HepG2 (cell line): ENCODE data around the gene POU3F1. TPM values are rescaled to one million over a fixed set of nuclear protein-coding genes. Genes with fewer than 3 reads are reported as not detected.

ENCODE experiments used
- ATAC-seq: fragments of 200-7000 bp; cut with Tn5 transposase; 3 replicates; pipeline ENCODE4 v1.9.1; 2020; ENCODE audit warnings: mild to moderate bottlenecking, moderate library complexity
- BruUV-seq: library from RNA; stranded (reverse); fragments of 400-500 nt; replicated peaks from 2 replicates; lab custom pipeline; 2021; lab: Mats Ljungman, UMichigan
- CTCF ChIA-PET: fragments of 300-600 bp; formaldehyde crosslinking; extraction: SDS; loops from one replicate; lab custom pipeline; 2021; ENCODE audit warnings: low total read pairs, inconsistent platforms, low intra/inter-chr PET ratio; lab: Yijun Ruan, JAX
- POLR2A ChIA-PET: fragments of 350-600 bp; sonication (Branson Sonifier 250); formaldehyde crosslinking; loops from one replicate; lab custom pipeline; 2020; ENCODE audit warnings: antibody characterized with exemption, inconsistent platforms; lab: Yijun Ruan, JAX
- DNase-seq: peaks from one replicate; pipeline ENCODE4 v3.0.0-alpha.2; 2015; ENCODE audit warnings: low spot score
- FAIRE-seq: peaks from 3 replicates; lab custom pipeline; 2011; peaks lifted over from hg19 to GRCh38; lab: Jason Lieb, UNC
- H2AFZ ChIP-seq: one replicate; pipeline ENCODE4 v1.6.1; 2011; ENCODE audit warnings: low read length, inconsistent platforms
- H3K27ac ChIP-seq: fragments of 300-600 bp; 3 replicates; pipeline ENCODE4 v1.8.0; 2011; ENCODE audit warnings: mixed run types, mild to moderate bottlenecking, mixed read lengths, low read length, inconsistent platforms; ENCODE audit not compliant: insufficient read depth; ENCODE audit errors: extremely low read length
- H3K27me3 ChIP-seq, 2 experiments: fragments of 200-600 bp in 1 of 2; 2 replicates in 1 of 2; 3 replicates in 1 of 2; pipeline versions ENCODE4 v1.6.0 to v1.8.0; 2011; ENCODE audit warnings: low read length in 2 of 2, mild to moderate bottlenecking in 2 of 2, moderate library complexity in 2 of 2, inconsistent platforms in 1 of 2; ENCODE audit not compliant: insufficient read depth in 2 of 2, control insufficient read depth in 1 of 2
- H3K36me3 ChIP-seq, 2 experiments: fragments of 200-600 bp in 1 of 2; replicated peaks in 1 of 2; 2 replicates in 1 of 2; 3 replicates in 1 of 2; pipeline versions ENCODE4 v1.5.1 to v1.8.0; 2011; ENCODE audit warnings: low read length in 2 of 2, inconsistent platforms in 1 of 2; ENCODE audit not compliant: insufficient read depth in 2 of 2, control insufficient read depth in 1 of 2
- H3K4me1 ChIP-seq: 2 replicates; pipeline ENCODE4 v1.5.1; 2012; ENCODE audit warnings: low read length, inconsistent platforms; ENCODE audit not compliant: insufficient read depth
- H3K4me2 ChIP-seq: 2 replicates; pipeline ENCODE4 v1.6.0; 2011; ENCODE audit warnings: low read depth, low read length, inconsistent platforms
- H3K4me3 ChIP-seq, 3 experiments: fragments of 200-600 bp in 1 of 3; sonication (generic), shearing (Covaris generic) in 1 of 3; replicated peaks in 1 of 3; 2 replicates each; pipeline ENCODE4 v1.5.1; 2011 to 2016; ENCODE audit warnings: low read length in 3 of 3, inconsistent platforms in 2 of 3, low read depth in 2 of 3, mild to moderate bottlenecking in 2 of 3, control low read depth in 1 of 3, mixed read lengths in 1 of 3; ENCODE audit not compliant: insufficient read depth in 1 of 3
- H3K79me2 ChIP-seq: one replicate; pipeline ENCODE4 v1.6.1; 2011; ENCODE audit warnings: low read length, inconsistent platforms; ENCODE audit not compliant: insufficient read depth
- H3K9ac ChIP-seq: 2 replicates; pipeline ENCODE4 v1.6.0; 2011; ENCODE audit warnings: mild to moderate bottlenecking, low read depth, low read length, inconsistent platforms; ENCODE audit not compliant: insufficient read depth
- H3K9me3 ChIP-seq: 2 replicates; pipeline ENCODE4 v1.5.1; 2012; ENCODE audit warnings: mild to moderate bottlenecking, low read length
- H4K20me1 ChIP-seq: 2 replicates; pipeline ENCODE4 v1.6.0; 2011; ENCODE audit warnings: inconsistent platforms, mild to moderate bottlenecking, low read length, moderate library complexity; ENCODE audit not compliant: insufficient read depth
- DMAP1 ChIP-seq: IDR thresholded peaks from 2 replicates; pipeline ENCODE4 v1.6.1; 2016
- HMG20A ChIP-seq: IDR thresholded peaks from 2 replicates; pipeline ENCODE4 v1.6.1; 2016; ENCODE audit warnings: borderline replicate concordance
- MED13 ChIP-seq: sonication (generic); formaldehyde crosslinking; IDR thresholded peaks from 2 replicates; pipeline ENCODE4 v1.5.0; 2020; ENCODE audit warnings: missing genetic modification reagents
- SIX4 ChIP-seq: sonication (generic); formaldehyde crosslinking; IDR thresholded peaks from 2 replicates; pipeline ENCODE4 v1.4.0; 2020; ENCODE audit warnings: missing genetic modification reagents
- U2AF1 ChIP-seq: fragments of 200-400 bp; formaldehyde crosslinking; optimal IDR thresholded peaks from 2 replicates; pipeline ENCODE3; 2017; ENCODE audit warnings: mild to moderate bottlenecking, low read depth, low read length
- ZNF18 ChIP-seq: sonication (generic); formaldehyde crosslinking; IDR thresholded peaks from 2 replicates; pipeline ENCODE4 v1.8.0; 2022; ENCODE audit warnings: mild to moderate bottlenecking, missing genetic modification reagents; ENCODE audit not compliant: insufficient replicate concordance
- WGBS: methylation state at CpG from one replicate; pipeline ENCODE4 v1.1.6; 2017; ENCODE audit warnings: low lambda C conversion rate; 5-methylcytosine and 5-hydroxymethylcytosine counted together
- in situ Hi-C: cut with HindIII; loops from 2 replicates; pipeline ENCODE4 v1.10.0; 2017; ENCODE audit warnings: low pct_unique_long_range_greater_than_20kb; ENCODE audit not compliant: extremely low pct_ligation_motif_present
- intact Hi-C: fragments of 100-400 bp; cut with micrococcal nuclease; formaldehyde crosslinking; loops from one replicate; pipeline ENCODE4 v1.10.0; 2022; ENCODE audit not compliant: unreplicated experiment
- polyA plus RNA-seq, 8 experiments: library from polyadenylated mRNA; depleted of rRNA in 3 of 8; stranded (reverse) in 7 of 8; unstranded in 1 of 8; fragments of >200 nt; fragmentation: Illumina TruSeq in 4 of 8; extraction: Trizol in 4 of 8; gene quantifications; 2 replicates each; pipeline versions ENCODE4 v1.2.1 to v1.2.3, GENCODE V29; 2011 to 2016; ENCODE audit warnings: low read depth in 4 of 8, missing spikeins in 1 of 8, mixed read lengths in 1 of 8; ENCODE audit not compliant: insufficient read depth in 1 of 8
- total RNA-seq, 5 experiments: library from RNA; depleted of rRNA; stranded (reverse); fragments of >200 nt; fragmentation: Illumina TruSeq; extraction: Trizol; gene quantifications; 2 replicates each; pipeline ENCODE4 v1.2.3, GENCODE V29; 2016; ENCODE audit warnings: low read depth in 1 of 5
- TF ChIP-seq, protein P1 (sequence below): sonication (generic); formaldehyde crosslinking; IDR thresholded peaks from 2 replicates; pipeline ENCODE4 v1.5.0; 2020; ENCODE audit warnings: mild to moderate bottlenecking, missing genetic modification reagents
- TF ChIP-seq, protein P2 (sequence below): sonication (generic); formaldehyde crosslinking; IDR thresholded peaks from 2 replicates; pipeline ENCODE4 v1.9.0; 2021; ENCODE audit warnings: mild to moderate bottlenecking, missing genetic modification reagents

The POU3F1 gene
- total and polyA plus RNA-seq, 2 of the 13 experiments (the other 11 are each of a cell fraction or from before 2014, with no cell fraction given), result not detected

DNA sequence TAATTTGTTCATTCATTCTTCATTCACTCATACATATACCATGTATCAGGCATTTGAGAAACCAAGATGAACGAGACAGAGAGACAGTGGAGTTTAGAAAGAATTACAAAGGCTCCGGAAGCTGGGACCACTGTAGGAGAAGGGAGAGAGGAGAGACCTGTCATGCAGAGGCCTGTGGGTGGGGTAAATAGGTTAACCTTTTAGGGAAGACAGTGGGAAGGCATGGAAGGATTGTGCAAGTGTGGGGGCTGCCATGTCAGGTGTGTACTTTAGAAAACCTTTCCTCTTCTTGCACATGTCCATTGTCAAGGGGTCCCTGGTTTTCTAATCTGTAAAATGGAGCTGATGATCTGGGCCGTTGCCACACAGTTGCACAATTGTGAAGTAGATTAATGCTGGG lies 44.2 kb upstream of the POU3F1 start:
- in situ Hi-C loops (no loop called here), intact Hi-C loops (no loop called here)
- Histone ChIP-seq H3K79me2 (no peaks in the 10 kb centered on the region), H3K27me3 (no peaks in the 10 kb centered on the region), H4K20me1 (no peaks in the 10 kb centered on the region), H3K36me3 (no peaks in the 10 kb centered on the region), H3K27ac (no peak overlapping the region), H2AFZ (no peak overlapping the region), H3K4me1 (peaks cover 16% of the 10 kb centered on the region), H3K9me3 (no peaks in the 10 kb centered on the region), H3K4me3 (no peak overlapping the region)
- ATAC-seq (no peak), FAIRE-seq (no peak)
- ChIA-PET POLR2A (no interaction called here), CTCF (no interaction called here)
- BruUV-seq, result no TSS peak
- TF ChIP-seq, protein P1, sequence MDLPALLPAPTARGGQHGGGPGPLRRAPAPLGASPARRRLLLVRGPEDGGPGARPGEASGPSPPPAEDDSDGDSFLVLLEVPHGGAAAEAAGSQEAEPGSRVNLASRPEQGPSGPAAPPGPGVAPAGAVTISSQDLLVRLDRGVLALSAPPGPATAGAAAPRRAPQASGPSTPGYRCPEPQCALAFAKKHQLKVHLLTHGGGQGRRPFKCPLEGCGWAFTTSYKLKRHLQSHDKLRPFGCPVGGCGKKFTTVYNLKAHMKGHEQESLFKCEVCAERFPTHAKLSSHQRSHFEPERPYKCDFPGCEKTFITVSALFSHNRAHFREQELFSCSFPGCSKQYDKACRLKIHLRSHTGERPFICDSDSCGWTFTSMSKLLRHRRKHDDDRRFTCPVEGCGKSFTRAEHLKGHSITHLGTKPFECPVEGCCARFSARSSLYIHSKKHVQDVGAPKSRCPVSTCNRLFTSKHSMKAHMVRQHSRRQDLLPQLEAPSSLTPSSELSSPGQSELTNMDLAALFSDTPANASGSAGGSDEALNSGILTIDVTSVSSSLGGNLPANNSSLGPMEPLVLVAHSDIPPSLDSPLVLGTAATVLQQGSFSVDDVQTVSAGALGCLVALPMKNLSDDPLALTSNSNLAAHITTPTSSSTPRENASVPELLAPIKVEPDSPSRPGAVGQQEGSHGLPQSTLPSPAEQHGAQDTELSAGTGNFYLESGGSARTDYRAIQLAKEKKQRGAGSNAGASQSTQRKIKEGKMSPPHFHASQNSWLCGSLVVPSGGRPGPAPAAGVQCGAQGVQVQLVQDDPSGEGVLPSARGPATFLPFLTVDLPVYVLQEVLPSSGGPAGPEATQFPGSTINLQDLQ, result no peak
- no peak for TF ChIP-seq ZNF18 (CRISPR knock-in tag)
- TF ChIP-seq, protein P2, sequence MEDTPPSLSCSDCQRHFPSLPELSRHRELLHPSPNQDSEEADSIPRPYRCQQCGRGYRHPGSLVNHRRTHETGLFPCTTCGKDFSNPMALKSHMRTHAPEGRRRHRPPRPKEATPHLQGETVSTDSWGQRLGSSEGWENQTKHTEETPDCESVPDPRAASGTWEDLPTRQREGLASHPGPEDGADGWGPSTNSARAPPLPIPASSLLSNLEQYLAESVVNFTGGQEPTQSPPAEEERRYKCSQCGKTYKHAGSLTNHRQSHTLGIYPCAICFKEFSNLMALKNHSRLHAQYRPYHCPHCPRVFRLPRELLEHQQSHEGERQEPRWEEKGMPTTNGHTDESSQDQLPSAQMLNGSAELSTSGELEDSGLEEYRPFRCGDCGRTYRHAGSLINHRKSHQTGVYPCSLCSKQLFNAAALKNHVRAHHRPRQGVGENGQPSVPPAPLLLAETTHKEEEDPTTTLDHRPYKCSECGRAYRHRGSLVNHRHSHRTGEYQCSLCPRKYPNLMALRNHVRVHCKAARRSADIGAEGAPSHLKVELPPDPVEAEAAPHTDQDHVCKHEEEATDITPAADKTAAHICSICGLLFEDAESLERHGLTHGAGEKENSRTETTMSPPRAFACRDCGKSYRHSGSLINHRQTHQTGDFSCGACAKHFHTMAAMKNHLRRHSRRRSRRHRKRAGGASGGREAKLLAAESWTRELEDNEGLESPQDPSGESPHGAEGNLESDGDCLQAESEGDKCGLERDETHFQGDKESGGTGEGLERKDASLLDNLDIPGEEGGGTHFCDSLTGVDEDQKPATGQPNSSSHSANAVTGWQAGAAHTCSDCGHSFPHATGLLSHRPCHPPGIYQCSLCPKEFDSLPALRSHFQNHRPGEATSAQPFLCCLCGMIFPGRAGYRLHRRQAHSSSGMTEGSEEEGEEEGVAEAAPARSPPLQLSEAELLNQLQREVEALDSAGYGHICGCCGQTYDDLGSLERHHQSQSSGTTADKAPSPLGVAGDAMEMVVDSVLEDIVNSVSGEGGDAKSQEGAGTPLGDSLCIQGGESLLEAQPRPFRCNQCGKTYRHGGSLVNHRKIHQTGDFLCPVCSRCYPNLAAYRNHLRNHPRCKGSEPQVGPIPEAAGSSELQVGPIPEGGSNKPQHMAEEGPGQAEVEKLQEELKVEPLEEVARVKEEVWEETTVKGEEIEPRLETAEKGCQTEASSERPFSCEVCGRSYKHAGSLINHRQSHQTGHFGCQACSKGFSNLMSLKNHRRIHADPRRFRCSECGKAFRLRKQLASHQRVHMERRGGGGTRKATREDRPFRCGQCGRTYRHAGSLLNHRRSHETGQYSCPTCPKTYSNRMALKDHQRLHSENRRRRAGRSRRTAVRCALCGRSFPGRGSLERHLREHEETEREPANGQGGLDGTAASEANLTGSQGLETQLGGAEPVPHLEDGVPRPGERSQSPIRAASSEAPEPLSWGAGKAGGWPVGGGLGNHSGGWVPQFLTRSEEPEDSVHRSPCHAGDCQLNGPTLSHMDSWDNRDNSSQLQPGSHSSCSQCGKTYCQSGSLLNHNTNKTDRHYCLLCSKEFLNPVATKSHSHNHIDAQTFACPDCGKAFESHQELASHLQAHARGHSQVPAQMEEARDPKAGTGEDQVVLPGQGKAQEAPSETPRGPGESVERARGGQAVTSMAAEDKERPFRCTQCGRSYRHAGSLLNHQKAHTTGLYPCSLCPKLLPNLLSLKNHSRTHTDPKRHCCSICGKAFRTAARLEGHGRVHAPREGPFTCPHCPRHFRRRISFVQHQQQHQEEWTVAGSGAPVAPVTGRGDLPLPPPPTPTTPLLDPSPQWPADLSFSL (CRISPR knock-in tag), result no peak
- no peak for TF ChIP-seq MED13 (CRISPR knock-in tag)
- TF ChIP-seq U2AF1, result no peak
- TF ChIP-seq SIX4 (CRISPR knock-in tag), result no peak
- no peak for TF ChIP-seq DMAP1
- no peak for TF ChIP-seq HMG20A (CRISPR knock-in tag)
- TF ChIP-seq, all 625 proteins: peak for 0
- Histone ChIP-seq H3K4me2 (no peak overlapping the region), H3K9ac (no peak overlapping the region)
- 47% methylated on average over 3 of the region's 3 CpGs for WGBS
- no peak for DNase-seq
